GM18870 (cell line): ENCODE data around the gene MDM1.

Experiments used
- ATAC-seq: cut with Tn5 transposase; IDR thresholded peaks from one replicate; pipeline ENCODE4 v1.9.1; 2021; ENCODE audit warnings: moderate library complexity; ENCODE audit not compliant: unreplicated experiment

The MDM1 gene

DNA sequence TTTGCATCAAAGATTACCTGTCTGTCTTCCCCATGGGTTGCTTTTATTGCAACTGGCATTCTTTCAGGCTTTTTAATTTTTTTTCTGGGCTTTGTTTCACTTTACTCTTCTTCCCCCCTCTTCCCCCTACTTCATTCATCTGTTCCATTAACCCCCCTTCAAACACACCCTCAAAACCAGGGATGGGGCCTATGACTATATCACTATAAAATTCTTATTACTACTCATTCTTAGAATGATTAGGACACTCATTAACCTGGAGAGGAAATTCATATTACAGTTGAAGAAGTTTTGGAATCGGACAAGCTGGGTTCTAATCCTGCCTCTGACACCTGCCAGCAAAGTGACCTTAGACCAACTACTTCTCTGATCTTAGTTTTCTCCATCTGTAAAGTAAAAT is 24.8 kb upstream of the MDM1 start:
- ATAC-seq: no peak

DNA sequence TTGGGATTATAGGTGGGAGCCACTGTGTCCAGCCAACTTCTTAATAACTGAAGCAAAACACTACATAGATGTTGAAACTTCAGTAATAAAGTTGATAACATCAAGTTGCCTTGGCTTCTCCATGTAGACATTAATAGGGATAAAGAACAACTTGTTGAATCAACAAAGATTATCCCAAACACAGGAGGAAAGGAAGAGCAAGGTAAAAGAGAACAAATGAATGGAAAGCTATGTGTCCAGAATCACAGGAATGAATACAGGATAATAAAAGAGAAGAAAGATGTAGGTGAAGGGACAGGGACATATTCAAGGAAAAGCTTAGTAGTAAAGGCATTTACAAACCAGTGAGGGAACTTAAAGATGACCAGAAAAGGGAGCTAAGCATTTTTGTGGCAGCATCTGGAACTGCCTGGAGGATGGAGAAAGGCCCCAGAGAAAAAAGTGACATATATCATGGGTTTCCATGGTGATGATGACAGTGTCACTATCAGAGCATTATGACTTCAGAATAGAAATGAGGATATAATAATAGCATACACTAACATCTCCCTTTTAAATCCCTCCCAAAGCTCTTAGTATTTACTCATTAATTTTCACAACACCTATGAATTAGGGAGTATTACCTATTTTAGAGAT is 24.0 kb upstream of the MDM1 start:
- ATAC-seq: no peak

DNA sequence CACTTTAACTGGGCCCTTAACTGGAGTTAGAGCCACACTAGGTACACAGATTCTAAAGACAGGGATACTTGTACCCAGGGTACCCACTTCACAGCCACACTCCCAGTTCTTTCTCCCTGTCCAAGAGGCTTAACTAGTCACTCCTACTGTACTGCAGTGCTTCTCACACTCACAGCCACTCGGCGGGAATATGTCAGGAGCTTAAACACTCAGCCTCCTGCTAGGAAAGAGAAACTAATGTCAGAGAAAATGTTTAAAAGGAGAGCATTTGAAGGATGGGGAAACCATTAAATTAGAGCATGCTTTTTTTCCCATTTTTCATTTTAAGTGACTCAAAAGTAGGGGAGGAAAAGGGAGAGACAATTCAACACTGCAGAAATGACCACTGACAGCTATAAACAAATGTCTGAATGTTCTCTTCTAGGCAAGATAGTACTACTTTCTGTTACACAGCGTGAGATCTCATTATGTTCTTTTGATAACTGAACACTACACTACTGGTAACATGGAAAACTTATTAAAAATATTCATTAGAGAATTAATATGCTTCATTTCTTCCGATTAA is 22.9 kb upstream of the MDM1 start:
- no peak for ATAC-seq

DNA sequence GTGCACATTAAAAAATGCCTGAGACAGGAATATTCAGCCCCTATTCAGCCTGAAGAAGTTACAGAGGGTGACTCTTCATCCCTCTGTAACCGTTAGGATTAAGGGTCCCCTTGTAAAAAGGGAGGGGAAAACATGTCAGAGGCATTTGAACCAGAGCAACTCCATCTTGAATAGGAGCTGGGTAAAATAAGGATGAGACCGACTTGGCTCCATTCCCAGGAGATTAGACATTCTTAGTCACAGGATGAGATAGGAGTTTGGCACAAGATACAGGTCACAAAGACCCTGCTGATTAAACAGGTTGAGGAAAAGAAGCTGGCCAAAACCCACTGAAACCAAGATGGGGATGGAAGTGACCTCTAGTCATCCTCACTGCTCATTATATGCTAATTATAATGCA is 19.9 kb upstream of the MDM1 start:
- ATAC-seq: no peak

DNA sequence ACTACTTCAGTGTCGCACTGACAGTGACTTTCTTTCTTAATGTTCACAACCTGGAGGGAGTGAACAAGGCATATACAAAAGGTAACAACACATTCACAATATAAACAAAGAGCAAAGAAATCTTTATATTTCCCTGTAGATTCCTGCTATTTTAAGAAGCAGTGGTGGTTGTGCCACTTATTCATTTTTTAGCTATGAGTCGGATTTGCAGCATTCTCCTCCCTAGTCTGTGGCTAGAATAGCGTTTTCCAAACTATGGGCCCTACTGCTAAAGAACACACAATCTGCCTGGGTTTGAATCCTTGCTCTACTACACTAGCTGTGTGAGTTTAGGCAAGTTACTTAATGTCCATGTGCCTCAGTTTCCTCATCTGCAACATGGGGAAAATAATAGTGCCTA is 18.6 kb upstream of the MDM1 start:
- no peak for ATAC-seq

GRCh38 chr12:68349921-68350606 is 17.9 kb upstream of the MDM1 start:
- ATAC-seq: no peak

GRCh38 chr12:68349220-68349621 is 17.1 kb upstream of the MDM1 start:
- no peak for ATAC-seq

GRCh38 chr12:68348419-68348818 is 16.3 kb upstream of the MDM1 start:
- no peak for ATAC-seq

- ATAC-seq: no peak
Observed at GRCh38 chr12:68345763-68346162, 13.6 kb upstream of the MDM1 start.

GRCh38 chr12:68344126-68344525 is 12.0 kb upstream of the MDM1 start:
- ATAC-seq: no peak

GRCh38 chr12:68342966-68343365 is 10.8 kb upstream of the MDM1 start:
- ATAC-seq: no peak

DNA sequence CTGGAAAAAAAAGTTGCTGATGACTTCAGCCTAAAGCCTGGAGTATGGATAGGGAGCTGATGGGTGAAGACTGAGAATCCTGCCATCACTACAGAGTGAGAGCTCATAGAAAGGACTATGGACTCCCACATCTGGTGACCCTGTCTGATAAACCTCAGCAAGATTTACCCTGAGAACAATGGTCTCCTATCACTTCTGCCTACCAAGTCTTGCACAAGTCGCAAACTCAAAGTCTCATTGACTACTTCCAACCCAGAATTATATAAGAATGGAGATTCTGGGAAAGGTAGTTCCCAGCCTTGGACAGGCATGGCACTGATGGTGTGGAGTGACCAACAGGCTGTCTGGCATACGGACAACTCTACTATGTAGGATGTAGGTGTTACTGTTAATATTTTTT is 9.7 kb upstream of the MDM1 start:
- ATAC-seq: no peak

GRCh38 chr12:68340404-68341270 is 8.5 kb upstream of the MDM1 start:
- no peak for ATAC-seq

DNA sequence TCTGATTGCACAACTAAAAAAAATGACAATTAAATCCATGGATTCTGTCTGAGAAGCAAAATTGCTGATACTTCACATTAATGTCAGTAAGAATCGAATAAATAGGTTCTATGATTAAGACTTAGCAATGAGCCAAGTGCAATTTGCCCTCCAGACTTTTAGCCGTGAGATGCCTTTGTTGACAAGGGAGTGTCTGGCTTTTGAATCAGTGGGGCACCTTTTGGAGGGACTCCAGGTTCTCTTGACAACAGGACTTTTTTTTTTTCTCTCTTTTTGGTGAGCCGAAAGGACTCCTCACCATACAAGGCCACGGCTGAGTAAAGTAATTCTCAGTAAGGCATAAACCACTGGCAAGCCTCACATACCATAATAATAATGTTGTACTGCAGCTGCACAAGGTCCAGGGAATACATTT is 4.7 kb upstream of the MDM1 start:
- no peak for ATAC-seq

- ATAC-seq: no peak
Observed at GRCh38 chr12:68335462-68335861, 3.3 kb upstream of the MDM1 start.

- no peak for ATAC-seq
Observed at GRCh38 chr12:68334132-68334531, 2.0 kb upstream of the MDM1 start.

DNA sequence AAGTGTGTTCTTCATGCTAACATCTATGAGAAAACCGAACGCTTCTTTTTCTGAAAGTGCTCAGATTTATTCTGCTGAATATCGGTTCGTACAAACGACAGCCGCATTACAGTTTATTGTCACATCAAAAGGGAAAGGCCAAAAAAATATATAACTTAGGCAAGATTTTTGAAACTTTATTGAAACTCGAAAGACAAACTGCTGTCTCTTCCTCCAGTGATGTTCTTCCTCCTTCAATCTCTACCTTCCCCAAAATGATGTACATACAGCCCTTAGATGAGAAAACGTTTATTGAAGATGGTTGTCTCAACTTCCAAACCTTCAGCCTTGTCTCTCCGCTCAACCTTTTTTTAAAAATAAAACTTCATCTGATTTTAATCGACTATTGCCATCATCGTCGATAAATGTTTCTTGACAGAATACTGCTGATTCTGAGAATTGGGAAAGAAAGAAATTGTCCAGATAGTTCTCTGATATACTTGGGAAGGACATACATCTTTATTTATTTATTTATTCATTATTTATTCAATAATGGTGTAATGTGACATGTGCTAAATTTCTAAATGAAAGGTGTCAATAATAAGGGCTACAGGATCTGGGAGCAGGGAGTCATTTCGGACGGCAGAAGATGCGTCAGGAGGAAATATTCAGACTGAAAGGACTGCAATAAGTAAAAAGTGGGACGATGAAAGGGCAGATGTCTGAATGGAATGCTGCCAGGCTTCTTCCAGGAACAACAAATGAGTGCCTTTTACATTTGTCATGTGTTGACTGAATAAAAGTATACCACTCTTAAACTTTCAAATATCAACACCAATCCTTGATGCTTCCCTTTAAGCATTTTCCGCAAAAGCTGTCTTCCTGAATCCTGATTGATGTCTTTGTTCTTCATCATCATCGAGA is 817 bp upstream of the MDM1 start:
- no peak for ATAC-seq

- no peak for ATAC-seq
Observed at GRCh38 chr12:68331500-68331868, 678 bp downstream of the MDM1 start.

DNA sequence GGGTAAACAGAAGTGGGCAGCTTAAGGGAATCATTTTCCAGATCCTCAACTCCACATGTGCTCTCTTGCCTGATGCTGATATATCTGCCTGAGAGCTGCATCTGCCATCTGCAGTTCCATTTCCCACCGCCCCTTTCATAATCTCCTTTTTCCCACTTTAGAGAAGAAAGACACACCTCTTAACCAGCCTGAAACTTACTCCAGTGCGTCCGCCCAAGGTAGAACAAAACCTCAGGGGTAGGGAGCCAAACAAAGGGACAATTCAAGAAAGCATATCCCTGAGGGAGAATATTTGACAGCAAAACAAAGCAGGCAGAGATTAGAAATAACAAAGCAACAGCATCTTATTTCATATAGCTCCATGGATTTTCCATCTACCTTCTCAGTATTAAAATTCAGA is 4.3 kb downstream of the MDM1 start:
- no peak for ATAC-seq

GRCh38 chr12:68326716-68327115 is 5.4 kb downstream of the MDM1 start:
- ATAC-seq: no peak

GRCh38 chr12:68325966-68326365 is 6.2 kb downstream of the MDM1 start:
- ATAC-seq: no peak
